Activated CD4-positive, alpha-beta T cell treated with anti-CD3 and anti-CD28 coated beads for 36 hours (primary cell): ENCODE results near the gene ETV6. TPM values are rescaled to one million over a fixed set of nuclear protein-coding genes. Genes with fewer than 3 reads are reported as not detected.
A peak's percentile ranks its signal among the peaks of the same experiment; 100 is the strongest.

Experiments
- ATAC-seq: fragments of 200-7000 bp; cut with Tn5 transposase; one replicate; pipeline ENCODE4 v1.10.0; 2021; ENCODE audit warnings: mild to moderate bottlenecking, moderate library complexity
- CTCF ChIA-PET: fragments of 350-600 bp; sonication (Branson Sonifier 250); formaldehyde crosslinking; loops from one replicate; lab custom pipeline; 2021; ENCODE audit warnings: antibody characterized with exemption; lab: Charles Lee
- POLR2A ChIA-PET: fragments of 350-600 bp; sonication (Branson Sonifier 250); formaldehyde crosslinking; loops from one replicate; lab custom pipeline; 2021; ENCODE audit warnings: antibody characterized with exemption, inconsistent platforms; lab: Charles Lee
- DNase-seq: peaks from one replicate; pipeline ENCODE4 v3.0.0-alpha.2; 2020
- H3K27ac Mint-ChIP-seq: one replicate; pipeline ENCODE4 v1.8.0; 2021; ENCODE audit warnings: mixed read lengths
- H3K27me3 Mint-ChIP-seq: one replicate; pipeline ENCODE4 v1.8.0; 2021; ENCODE audit warnings: mixed read lengths
- H3K36me3 Mint-ChIP-seq: one replicate; pipeline ENCODE4 v1.8.0; 2021; ENCODE audit warnings: low read depth, mixed read lengths
- H3K4me1 Mint-ChIP-seq: one replicate; pipeline ENCODE4 v1.8.0; 2021; ENCODE audit warnings: mixed read lengths
- H3K4me3 Mint-ChIP-seq: one replicate; pipeline ENCODE4 v1.8.0; 2021; ENCODE audit warnings: mild to moderate bottlenecking, moderate library complexity, mixed read lengths
- H3K9me3 Mint-ChIP-seq: one replicate; pipeline ENCODE4 v1.8.0; 2021; ENCODE audit warnings: low read depth, mixed read lengths
- intact Hi-C, 2 experiments: fragments of 100-400 bp; cut with DNase I in 1 of 2; cut with micrococcal nuclease in 1 of 2; formaldehyde crosslinking; loops; one replicate each; pipeline versions ENCODE4 v1.14.2 to v1.15.1; 2022 to 2024; cut with DNase I, micrococcal nuclease
- total RNA-seq, 2 experiments: library from RNA; stranded (reverse); gene quantifications; one replicate each; pipeline ENCODE4 v1.2.3, GENCODE V29; 2021

Gene ETV6
- 10 to 100 TPM; 53.5 to 56.7 TPM for total RNA-seq

DNA sequence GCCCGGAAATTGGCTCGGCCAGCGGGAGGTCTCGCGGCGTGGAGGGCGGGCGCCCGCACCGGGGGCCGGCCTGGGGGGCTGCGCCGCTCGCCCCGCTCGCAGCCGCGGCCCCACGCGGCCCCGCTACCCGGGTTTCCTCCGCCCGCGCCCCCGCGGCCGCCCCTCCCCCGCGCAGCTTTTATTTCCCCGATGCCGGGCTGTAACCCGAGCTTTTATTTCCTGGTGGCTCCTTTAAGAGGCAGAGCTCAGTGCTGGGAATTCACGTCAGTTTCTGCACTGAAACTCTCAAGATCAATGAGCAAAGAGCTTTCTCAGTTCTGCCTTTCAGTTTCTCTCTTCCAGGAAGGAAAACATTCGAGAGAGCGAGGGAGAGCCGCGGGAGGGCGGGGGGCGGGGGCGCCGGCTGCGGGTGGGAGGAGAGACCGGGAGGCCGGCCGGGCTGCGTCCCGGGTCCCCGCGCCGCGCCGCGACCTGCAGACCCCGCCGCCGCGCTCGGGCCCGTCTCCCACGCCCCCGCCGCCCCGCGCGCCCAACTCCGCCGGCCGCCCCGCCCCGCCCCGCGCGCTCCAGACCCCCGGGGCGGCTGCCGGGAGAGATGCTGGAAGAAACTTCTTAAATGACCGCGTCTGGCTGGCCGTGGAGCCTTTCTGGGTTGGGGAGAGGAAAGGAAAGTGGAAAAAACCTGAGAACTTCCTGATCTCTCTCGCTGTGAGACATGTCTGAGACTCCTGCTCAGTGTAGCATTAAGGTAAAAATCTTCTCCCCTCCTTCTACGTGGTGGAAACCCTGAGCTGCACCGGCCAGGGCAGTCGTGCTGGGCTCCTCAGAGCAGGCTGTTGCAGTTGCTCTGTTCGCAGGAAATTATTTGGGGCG, at the start of gene ETV6:
ETV6 (plus strand) TSS at position 262 of the 873 bp plus-strand sequence; CDS start at position 716, 454 bp downstream.
- ATAC-seq, result peak; percentile 52
- Mint-ChIP-seq H3K4me3 (peak within 1 kb of the TSS; percentile 93), H3K27ac (peak within 1 kb of the TSS; percentile 100), H3K4me1 (peaks cover 33% of the 10 kb centered on the region), H3K36me3 (peaks cover 22% of the 10 kb centered on the region), H3K9me3 (no peaks in the 10 kb centered on the region), H3K27me3 (no peaks in the 10 kb centered on the region)
- DNase-seq, result peak; percentile 89
- ChIA-PET POLR2A (interaction anchor here (0.6 to 2.1 kb wide), 18 partner anchors 13 to 708 kb away, joined by 3 to 22 read pairs (median 4); partner anchors contain the start of gene BORCS5), CTCF (interaction anchor here (1.8 kb wide), 1 partner anchor 360 kb away, joined by 7 read pairs; no protein-coding TSS in a partner anchor)
- intact Hi-C loops, result loop anchor here (1.0 to 10.0 kb wide), 24 partner anchors 53 to 1975 kb away; partner anchors contain the start of genes BORCS5 (in 1 of the 2), GABARAPL1 (in 1 of the 2), MAGOHB (in 1 of the 2) and YBX3 (in 1 of the 2)

DNA sequence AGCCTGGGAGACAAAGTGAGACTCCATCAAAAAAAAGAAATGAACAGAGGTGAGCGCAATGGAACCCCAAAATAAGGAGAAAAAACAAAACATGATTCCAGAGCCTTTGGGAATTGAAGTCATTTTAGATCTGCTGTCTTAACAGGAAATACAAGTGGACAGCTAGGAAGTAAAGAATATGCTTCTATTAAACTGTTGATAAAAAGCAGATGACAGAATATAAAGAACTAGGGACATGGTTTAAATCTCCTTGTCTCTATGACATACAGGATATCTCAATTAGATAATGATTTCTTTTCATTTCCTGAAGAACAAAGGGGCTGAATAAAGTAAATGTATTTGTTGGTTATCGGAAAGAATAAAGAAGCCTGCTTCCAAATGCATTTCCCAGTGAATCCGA, 49.3 kb upstream of the ETV6 start:
- ATAC-seq, result no peak
- ChIA-PET POLR2A (no interaction called here), CTCF (no interaction called here)
- peaks cover 24% of the 10 kb centered on the region for H3K4me1 Mint-ChIP-seq
- DNase-seq, result no peak
- H3K27me3 Mint-ChIP-seq, result peaks cover 3% of the 10 kb centered on the region
- H3K27ac Mint-ChIP-seq, result no peak overlapping the region
- no peaks in the 10 kb centered on the region for H3K9me3 Mint-ChIP-seq
- intact Hi-C loops, result no loop called here
- H3K4me3 Mint-ChIP-seq, result no peak overlapping the region
- H3K36me3 Mint-ChIP-seq, result no peaks in the 10 kb centered on the region

DNA sequence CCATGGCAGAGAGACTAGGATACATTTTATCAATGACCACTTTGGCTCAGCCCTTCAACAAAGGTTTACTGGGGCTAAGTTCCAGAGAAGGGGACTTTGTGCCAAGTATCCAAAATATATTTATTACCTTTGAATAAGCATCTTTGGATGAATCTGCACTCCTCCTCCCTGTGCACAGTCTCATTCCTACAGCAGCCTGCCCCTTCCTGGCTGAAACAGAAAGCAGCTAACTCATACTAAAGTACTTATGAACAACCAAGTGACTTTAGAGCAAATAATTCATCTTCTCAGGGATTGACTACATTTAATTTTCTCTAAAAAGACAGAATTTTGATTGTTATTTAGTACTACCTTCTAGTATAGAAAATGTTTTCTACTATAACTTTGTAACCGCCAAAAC, 47.8 kb upstream of the ETV6 start:
- H3K27me3 Mint-ChIP-seq, result peaks cover 3% of the 10 kb centered on the region
- ATAC-seq (peak; percentile 53), DNase-seq (no peak)
- ChIA-PET CTCF (interaction anchor here (0.6 to 0.8 kb wide), 2 partner anchors 731 to 1245 kb away, joined by 3 read pairs; no protein-coding TSS in a partner anchor), POLR2A (interaction anchor here (0.7 kb wide), 1 partner anchor 210 kb away, joined by 3 read pairs; no protein-coding TSS in a partner anchor)
- H3K9me3 Mint-ChIP-seq, result no peaks in the 10 kb centered on the region
- intact Hi-C loops, result no loop called here
- no peak overlapping the region for H3K27ac Mint-ChIP-seq
- no peaks in the 10 kb centered on the region for H3K36me3 Mint-ChIP-seq
- peaks cover 24% of the 10 kb centered on the region for H3K4me1 Mint-ChIP-seq
- H3K4me3 Mint-ChIP-seq, result no peak overlapping the region

DNA sequence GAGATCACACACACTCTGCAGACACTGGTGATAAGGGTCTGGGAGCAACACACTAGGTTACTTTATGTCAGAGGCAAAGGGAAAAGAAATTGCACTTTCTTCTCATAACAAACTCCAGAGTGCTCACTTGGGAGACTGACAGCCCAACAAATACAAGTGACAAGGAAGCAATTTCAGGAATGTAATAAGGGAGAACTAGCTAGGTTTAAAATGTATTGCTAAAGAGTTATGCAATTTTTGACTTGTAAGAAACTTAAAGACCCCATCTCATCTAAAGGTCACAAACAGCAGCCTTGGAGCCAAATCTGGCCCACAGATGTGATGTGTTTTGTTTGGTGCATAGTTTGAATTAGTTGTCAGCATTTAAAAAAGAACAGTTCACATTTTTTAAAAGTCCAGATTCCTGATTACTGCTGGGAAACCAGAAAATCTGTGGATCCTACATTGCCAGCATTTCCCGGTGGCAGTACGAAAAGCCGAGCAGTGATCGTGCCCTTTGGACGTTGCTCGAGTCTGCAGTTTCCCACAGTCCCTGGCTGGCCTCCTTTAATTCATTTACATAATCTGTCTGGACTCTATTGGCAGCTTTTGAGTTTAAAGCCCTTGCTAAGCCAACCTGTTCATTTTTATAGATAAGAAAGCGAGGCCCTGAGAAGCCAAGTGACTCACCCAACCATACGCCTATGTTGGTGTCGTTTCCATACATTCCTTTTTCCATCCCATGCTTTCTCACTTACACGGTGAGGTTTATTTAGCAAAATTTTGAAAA, 42.0 kb upstream of the ETV6 start:
- H3K9me3 Mint-ChIP-seq, result no peaks in the 10 kb centered on the region
- H3K36me3 Mint-ChIP-seq, result no peaks in the 10 kb centered on the region
- CTCF ChIA-PET, result interaction anchor here (1.0 kb wide), 1 partner anchor 23 kb away, joined by 3 read pairs; no protein-coding TSS in a partner anchor
- H3K4me3 Mint-ChIP-seq, result no peak overlapping the region
- no peaks in the 10 kb centered on the region for H3K27me3 Mint-ChIP-seq
- ATAC-seq (no peak), DNase-seq (no peak)
- intact Hi-C loops, result no loop called here
- H3K27ac Mint-ChIP-seq, result no peak overlapping the region
- H3K4me1 Mint-ChIP-seq, result peaks cover 6% of the 10 kb centered on the region
- POLR2A ChIA-PET, result no interaction called here

- intact Hi-C loops, result no loop called here
- Mint-ChIP-seq H3K36me3 (no peaks in the 10 kb centered on the region), H3K4me3 (no peak overlapping the region), H3K27ac (no peak overlapping the region), H3K9me3 (no peaks in the 10 kb centered on the region), H3K27me3 (no peaks in the 10 kb centered on the region), H3K4me1 (peaks cover 6% of the 10 kb centered on the region)
- DNase-seq (no peak), ATAC-seq (no peak)
- ChIA-PET CTCF (interaction anchor here (0.6 kb wide), 1 partner anchor 278 kb away, joined by 3 read pairs; no protein-coding TSS in a partner anchor), POLR2A (no interaction called here)
These were observed 40.4 kb upstream of the ETV6 start for GRCh38 chr12:11609045-11609444.

DNA sequence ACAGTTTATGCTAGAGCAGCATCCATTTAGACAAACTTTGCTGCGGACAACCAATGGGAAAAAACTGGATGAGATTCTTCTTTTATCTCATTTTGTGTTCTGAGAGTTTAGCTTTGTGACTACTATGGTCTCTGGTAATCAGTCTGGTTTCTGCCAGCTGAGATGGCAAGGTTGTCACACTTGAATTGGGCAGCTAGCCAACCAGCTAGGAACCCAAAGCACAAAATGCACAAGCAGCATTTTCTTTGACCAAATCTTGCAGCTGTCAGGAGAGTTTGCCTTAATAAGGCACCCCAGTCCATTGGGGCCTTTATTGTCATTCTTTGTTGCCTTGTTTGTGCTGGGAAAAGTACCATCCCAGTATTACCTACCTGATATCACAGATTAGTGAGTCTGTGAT, 34.0 kb upstream of the ETV6 start:
- Mint-ChIP-seq H3K27ac (no peak overlapping the region), H3K36me3 (no peaks in the 10 kb centered on the region), H3K4me1 (no peaks in the 10 kb centered on the region), H3K27me3 (no peaks in the 10 kb centered on the region), H3K4me3 (no peak overlapping the region), H3K9me3 (no peaks in the 10 kb centered on the region)
- ATAC-seq (no peak), DNase-seq (no peak)
- intact Hi-C loops, result no loop called here
- ChIA-PET POLR2A (no interaction called here), CTCF (interaction anchor here (0.7 to 1.6 kb wide), 2 partner anchors 23 to 36 kb away, joined by 3 to 7 read pairs; no protein-coding TSS in a partner anchor)

- H3K27ac Mint-ChIP-seq, result no peak overlapping the region
- intact Hi-C loops, result no loop called here
- H3K4me3 Mint-ChIP-seq, result no peak overlapping the region
- ATAC-seq (no peak), DNase-seq (no peak)
- no peaks in the 10 kb centered on the region for H3K27me3 Mint-ChIP-seq
- CTCF ChIA-PET, result no interaction called here
- POLR2A ChIA-PET, result no interaction called here
- H3K9me3 Mint-ChIP-seq, result no peaks in the 10 kb centered on the region
- H3K36me3 Mint-ChIP-seq, result no peaks in the 10 kb centered on the region
- H3K4me1 Mint-ChIP-seq, result peaks cover 8% of the 10 kb centered on the region
These were observed 31.4 kb upstream of the ETV6 start for GRCh38 chr12:11618046-11618445.

- no peaks in the 10 kb centered on the region for H3K27me3 Mint-ChIP-seq
- no peak overlapping the region for H3K4me3 Mint-ChIP-seq
- peaks cover 9% of the 10 kb centered on the region for H3K4me1 Mint-ChIP-seq
- intact Hi-C loops, result no loop called here
- DNase-seq (peak; percentile 40), ATAC-seq (peak; percentile 19)
- H3K9me3 Mint-ChIP-seq, result no peaks in the 10 kb centered on the region
- POLR2A ChIA-PET, result no interaction called here
- no peaks in the 10 kb centered on the region for H3K36me3 Mint-ChIP-seq
- CTCF ChIA-PET, result interaction anchor here (0.7 to 2.7 kb wide), 2 partner anchors 65 to 411 kb away, joined by 3 to 12 read pairs; no protein-coding TSS in a partner anchor
- no peak overlapping the region for H3K27ac Mint-ChIP-seq
These were observed 27.6 kb upstream of the ETV6 start for GRCh38 chr12:11621797-11622423.

GRCh38 chr12:11622876-11623281, 26.6 kb upstream of the ETV6 start:
- no peaks in the 10 kb centered on the region for H3K27me3 Mint-ChIP-seq
- ChIA-PET POLR2A (no interaction called here), CTCF (interaction anchor here (0.7 to 2.7 kb wide), 3 partner anchors 42 to 410 kb away, joined by 3 to 12 read pairs (median 4); no protein-coding TSS in a partner anchor)
- no peak overlapping the region for H3K4me3 Mint-ChIP-seq
- H3K27ac Mint-ChIP-seq, result no peak overlapping the region
- H3K4me1 Mint-ChIP-seq, result peaks cover 9% of the 10 kb centered on the region
- no peaks in the 10 kb centered on the region for H3K9me3 Mint-ChIP-seq
- intact Hi-C loops, result no loop called here
- no peaks in the 10 kb centered on the region for H3K36me3 Mint-ChIP-seq
- no peak for ATAC-seq
- no peak for DNase-seq

GRCh38 chr12:11623382-11623781, 26.1 kb upstream of the ETV6 start:
- intact Hi-C loops, result no loop called here
- POLR2A ChIA-PET, result no interaction called here
- no peak for DNase-seq

More at GRCh38 chr12:11623382-11623781, 26.1 kb upstream of the ETV6 start:
- peaks cover 9% of the 10 kb centered on the region for H3K4me1 Mint-ChIP-seq
- no peak for ATAC-seq
- no peaks in the 10 kb centered on the region for H3K9me3 Mint-ChIP-seq
- no peaks in the 10 kb centered on the region for H3K27me3 Mint-ChIP-seq
- H3K27ac Mint-ChIP-seq, result no peak overlapping the region
- CTCF ChIA-PET, result interaction anchor here (0.9 to 2.7 kb wide), 3 partner anchors 43 to 409 kb away, joined by 3 to 12 read pairs (median 4); no protein-coding TSS in a partner anchor
- no peak overlapping the region for H3K4me3 Mint-ChIP-seq
- H3K36me3 Mint-ChIP-seq, result no peaks in the 10 kb centered on the region
